HG02642 (cell line): Measurements from ENCODE around the gene SLC38A9.

ENCODE experiments used
- ATAC-seq: cut with Tn5 transposase; IDR thresholded peaks from one replicate; pipeline ENCODE4 v1.9.1; 2021; ENCODE audit warnings: mild to moderate bottlenecking; ENCODE audit not compliant: unreplicated experiment, poor library complexity

The SLC38A9 gene

DNA sequence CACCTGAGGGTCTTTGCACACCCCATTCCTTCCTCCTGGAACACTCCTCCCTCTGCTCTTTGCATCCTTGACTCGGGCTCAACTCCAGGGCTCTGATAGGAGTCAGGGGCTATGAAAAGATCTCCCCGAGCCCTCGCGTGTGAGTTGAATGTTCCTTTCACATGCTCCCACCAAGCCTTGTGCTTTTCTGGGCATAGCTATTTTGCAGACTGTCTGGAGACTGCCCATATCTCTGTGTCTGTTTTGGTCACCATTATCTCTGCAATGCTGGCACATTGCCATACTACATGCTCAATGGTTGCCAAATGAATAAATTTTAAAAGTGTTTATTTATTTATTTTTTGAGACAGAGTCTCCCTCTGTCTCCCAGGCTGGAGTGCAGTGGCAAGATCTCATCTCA is 120.4 kb downstream of the SLC38A9 start:
- ATAC-seq, result no peak

DNA sequence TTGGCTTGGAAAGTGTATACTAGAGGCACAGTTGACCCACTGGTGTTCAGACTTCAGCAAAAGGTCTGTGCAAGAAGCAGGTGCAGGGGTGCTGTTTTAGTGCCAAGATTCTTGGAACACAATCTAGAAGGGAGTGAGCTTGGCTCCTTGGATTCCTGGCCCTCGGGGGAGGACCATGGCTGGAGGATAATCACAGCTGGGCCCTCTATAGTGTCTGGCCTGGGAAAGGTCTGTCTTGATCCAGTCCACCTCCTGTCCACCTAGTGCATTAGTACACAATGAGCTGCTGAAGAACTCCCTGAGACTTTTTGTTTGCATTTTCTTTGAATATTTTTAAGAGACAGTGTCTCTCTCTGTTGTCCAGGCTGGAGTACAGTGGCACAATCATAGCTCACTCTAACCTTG is 126.9 kb downstream of the SLC38A9 start:
- no peak for ATAC-seq

DNA sequence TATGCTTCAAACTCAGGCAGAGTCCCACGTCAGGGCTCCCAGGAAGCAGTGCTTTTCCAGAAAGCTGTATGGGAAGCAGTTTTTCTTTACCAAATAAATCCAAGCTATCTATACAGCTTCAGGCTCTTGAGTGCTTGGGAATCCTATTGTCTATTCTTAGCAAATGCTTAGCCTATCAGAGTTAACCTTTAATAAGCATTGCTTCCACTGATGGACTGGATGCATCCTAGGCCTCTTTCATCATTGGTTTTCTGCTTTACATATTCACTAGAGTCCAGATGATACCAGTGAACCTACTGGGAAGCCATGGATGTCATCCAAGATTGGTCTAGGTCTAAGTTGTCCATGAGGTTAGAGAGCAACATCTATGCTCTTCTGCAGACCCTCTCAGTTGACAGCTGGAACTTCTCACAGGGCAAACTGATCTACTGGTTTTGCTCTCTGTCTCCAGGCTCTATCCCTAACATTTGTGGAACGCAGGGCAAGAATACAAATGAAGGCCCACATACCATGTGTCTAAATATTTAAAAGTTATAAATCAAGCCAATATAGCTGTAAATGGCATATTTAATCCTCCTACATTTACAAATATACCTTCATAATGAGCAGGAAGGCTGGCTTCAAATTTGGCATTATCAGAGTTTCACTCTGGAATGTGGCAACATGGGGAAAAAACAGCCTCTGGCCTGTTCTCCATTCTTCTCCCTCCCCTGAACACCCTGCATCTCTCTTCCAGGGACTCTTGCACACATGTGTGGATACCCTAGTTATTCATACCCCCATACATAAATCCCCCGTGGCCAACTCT is 127.5 kb downstream of the SLC38A9 start:
- ATAC-seq, result no peak

DNA sequence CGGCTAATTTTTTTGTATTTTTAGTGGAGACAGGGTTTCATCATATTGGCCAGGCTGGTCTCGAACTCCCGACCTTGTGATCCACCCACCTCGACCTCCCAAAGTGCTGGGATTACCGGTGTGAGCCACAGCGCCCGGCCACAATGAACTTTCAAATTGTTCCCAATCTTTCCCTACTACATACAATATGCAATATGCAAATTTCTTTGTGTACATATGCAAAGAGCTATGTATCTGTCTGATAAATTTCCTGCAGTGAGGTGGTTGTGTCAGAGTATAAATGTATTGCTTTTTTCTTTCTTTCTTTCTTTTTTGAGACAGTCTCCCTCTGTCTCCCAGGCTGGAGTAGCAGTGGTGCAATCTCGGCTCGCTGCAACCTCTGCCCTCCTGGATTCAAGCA is 128.5 kb downstream of the SLC38A9 start:
- no peak for ATAC-seq

DNA sequence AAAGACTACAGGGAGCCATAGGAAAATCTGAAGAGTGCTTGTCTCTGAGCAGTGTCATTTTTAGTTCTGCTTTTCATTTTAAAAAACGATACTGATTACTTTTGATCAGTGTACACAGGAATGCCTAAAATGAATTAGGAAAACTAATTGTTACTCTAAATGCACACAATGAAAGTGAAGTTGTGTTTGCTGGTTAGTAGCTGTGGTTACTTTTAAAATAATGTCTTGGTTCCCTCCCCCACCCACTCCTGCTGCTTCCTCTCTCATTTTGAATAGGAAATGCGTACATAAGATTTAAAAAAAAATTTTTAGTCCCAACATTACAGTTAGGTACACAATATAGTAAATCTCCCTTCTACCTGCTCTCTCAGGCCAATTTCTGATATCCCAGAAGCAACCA is 129.9 kb downstream of the SLC38A9 start:
- no peak for ATAC-seq

DNA sequence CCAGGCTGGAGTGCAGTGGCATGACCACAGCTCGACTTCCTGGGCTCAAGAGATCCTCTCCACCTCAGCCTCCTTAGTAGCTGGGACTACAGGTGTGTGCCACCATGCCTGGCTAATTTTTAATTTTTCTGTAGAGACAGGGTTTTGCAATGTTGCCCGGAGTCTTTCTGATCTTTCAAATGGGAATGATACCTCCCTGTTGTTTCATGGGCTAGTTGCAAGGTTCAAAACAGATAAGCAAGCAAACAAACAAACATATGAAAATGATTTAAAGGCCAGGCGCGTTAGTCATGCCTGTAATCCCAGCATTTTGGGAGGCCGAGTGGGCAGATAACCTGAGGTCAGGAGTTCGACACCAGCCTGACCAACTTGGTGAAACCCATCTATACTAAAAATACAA is 132.1 kb downstream of the SLC38A9 start:
- ATAC-seq, result no peak

DNA sequence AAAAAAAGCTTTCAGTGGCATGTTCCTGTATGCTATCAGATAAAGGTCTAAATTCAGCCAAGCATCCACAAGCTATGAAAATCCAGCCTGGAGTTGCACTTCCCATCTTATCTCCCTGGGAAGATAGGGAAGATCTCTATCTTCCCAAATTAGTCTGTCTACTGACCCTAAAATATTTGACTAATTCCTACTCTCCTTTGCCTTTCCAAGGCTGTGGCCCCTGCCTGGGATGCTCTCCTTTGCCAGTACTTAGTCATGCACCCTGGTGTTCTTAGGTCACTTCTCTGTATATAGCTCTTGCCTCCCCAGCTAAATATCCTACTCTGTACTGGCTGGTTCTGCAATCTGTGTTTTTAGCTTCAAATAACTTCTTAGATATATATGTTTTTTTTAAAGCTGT is 133.4 kb downstream of the SLC38A9 start:
- ATAC-seq, result no peak

DNA sequence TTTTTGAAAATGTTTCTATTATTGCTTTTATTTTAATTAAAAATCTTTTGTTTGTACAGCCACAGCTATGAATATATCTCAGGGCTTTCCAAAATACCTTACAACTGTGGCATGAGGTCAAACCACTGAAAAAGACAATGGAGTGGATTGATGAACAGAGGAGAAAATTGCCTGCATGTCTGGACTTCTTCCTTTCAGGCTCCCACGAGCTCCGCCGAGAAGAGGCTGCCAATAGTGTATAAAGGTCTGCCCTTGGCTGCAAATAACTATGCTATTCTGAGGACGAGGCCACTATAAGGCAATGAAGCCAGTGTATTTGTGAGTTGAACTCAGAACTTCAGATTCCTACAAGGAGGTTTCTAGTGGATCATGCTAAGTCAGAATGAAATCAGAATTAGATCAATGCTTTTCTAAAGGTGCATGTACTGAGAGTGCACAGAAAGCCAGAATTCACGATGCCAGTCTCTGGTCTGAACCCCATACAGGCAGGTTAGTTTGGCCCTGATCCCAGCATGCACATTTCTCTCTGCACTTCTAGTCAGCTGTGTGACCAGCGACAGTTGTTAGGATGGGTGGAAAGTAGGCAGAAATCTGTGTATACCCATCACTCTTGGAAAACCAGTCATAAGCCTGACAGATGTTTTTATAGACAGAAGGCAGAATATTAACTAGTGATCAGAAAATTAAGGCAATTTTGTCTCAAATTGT is 134.6 kb downstream of the SLC38A9 start:
- ATAC-seq, result no peak

DNA sequence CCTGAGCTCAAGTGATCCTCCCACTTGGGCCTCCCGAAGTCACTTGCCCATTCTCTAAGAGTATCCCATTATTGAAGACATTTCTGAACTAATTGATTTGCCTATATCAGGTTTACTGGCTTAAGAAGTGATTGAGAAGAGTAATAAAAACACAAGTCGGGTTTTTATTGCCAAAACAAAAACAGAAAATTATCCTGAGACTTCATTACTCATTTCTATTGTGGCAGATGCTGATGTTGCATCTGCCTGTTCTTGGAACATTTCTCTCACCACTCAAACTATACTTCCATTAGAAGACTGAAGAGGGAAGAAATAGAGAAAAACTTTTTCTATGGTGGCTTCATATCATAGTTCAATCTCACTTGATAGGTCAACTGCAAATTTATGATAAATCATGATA is 135.5 kb downstream of the SLC38A9 start:
- ATAC-seq, result no peak
